HepG2 (cell line): ENCODE data around the gene ZNF561. TPM values are rescaled to one million over a fixed set of nuclear protein-coding genes. Genes with fewer than 3 reads are reported as not detected.
A peak's percentile ranks its signal among the peaks of the same experiment; 100 is the strongest.

Source experiments
- GABPA ChIP-seq, 2 experiments: IDR thresholded peaks; 2 replicates each; pipeline ENCODE4 v1.6.1; 2011 to 2016; ENCODE audit warnings: low read depth in 2 of 2, low read length in 1 of 2, missing biosample characterization in 1 of 2, missing genetic modification characterization in 1 of 2
- IKZF1 ChIP-seq: fragments of 450-650 bp; IDR thresholded peaks from 2 replicates; pipeline ENCODE4 v1.7.1; 2016
- IRF9 ChIP-seq: sonication (generic); formaldehyde crosslinking; IDR thresholded peaks from 2 replicates; pipeline ENCODE4 v1.8.0; 2022; ENCODE audit warnings: missing genetic modification reagents, mild to moderate bottlenecking, borderline replicate concordance
- KLF9 ChIP-seq: IDR thresholded peaks from 2 replicates; pipeline ENCODE4 v1.6.1; 2016; ENCODE audit warnings: low read depth
- RAD51 ChIP-seq: fragments of 450-650 bp; IDR thresholded peaks from 2 replicates; pipeline ENCODE4 v1.6.1; 2016; ENCODE audit warnings: borderline replicate concordance
- SRF ChIP-seq: IDR thresholded peaks from 2 replicates; pipeline ENCODE4 v1.6.1; 2011; ENCODE audit warnings: mild to moderate bottlenecking, low read depth, low read length, moderate library complexity
- SUZ12 ChIP-seq: fragments of 150-350 bp; IDR thresholded peaks from 2 replicates; pipeline ENCODE4 v1.6.1; 2014; ENCODE audit warnings: low read depth, low read length
- ZIK1 ChIP-seq: sonication (generic); formaldehyde crosslinking; IDR thresholded peaks from 2 replicates; pipeline ENCODE4 v1.5.0; 2020; ENCODE audit warnings: mild to moderate bottlenecking, low read depth, missing genetic modification reagents, borderline replicate concordance
- ZNF33B ChIP-seq: sonication (generic); formaldehyde crosslinking; IDR thresholded peaks from 2 replicates; pipeline ENCODE4 v1.5.1; 2020; ENCODE audit warnings: mild to moderate bottlenecking, missing genetic modification reagents
- ZNF670 ChIP-seq: sonication (generic); formaldehyde crosslinking; IDR thresholded peaks from 2 replicates; pipeline ENCODE4 v1.8.0; 2022; ENCODE audit warnings: mild to moderate bottlenecking, missing genetic modification reagents, borderline replicate concordance
- ZNF703 ChIP-seq: sonication (generic); formaldehyde crosslinking; IDR thresholded peaks from 2 replicates; pipeline ENCODE4 v1.5.1; 2020; ENCODE audit warnings: missing genetic modification reagents, mild to moderate bottlenecking, moderate library complexity, borderline replicate concordance
- ZNF776 ChIP-seq: sonication (generic); formaldehyde crosslinking; IDR thresholded peaks from 2 replicates; pipeline ENCODE4 v1.4.0; 2020; ENCODE audit warnings: mild to moderate bottlenecking, missing genetic modification reagents
- ZNF839 ChIP-seq: sonication (generic); formaldehyde crosslinking; IDR thresholded peaks from 2 replicates; pipeline ENCODE4 v1.4.0; 2020; ENCODE audit warnings: missing genetic modification reagents, mild to moderate bottlenecking, borderline replicate concordance
- polyA plus RNA-seq, 8 experiments: library from polyadenylated mRNA; depleted of rRNA in 3 of 8; stranded (reverse) in 7 of 8; unstranded in 1 of 8; fragments of >200 nt; fragmentation: Illumina TruSeq in 4 of 8; extraction: Trizol in 4 of 8; gene quantifications; 2 replicates each; pipeline versions ENCODE4 v1.2.1 to v1.2.3, GENCODE V29; 2011 to 2016; ENCODE audit warnings: low read depth in 4 of 8, missing spikeins in 1 of 8, mixed read lengths in 1 of 8; ENCODE audit not compliant: insufficient read depth in 1 of 8
- total RNA-seq, 5 experiments: library from RNA; depleted of rRNA; stranded (reverse); fragments of >200 nt; fragmentation: Illumina TruSeq; extraction: Trizol; gene quantifications; 2 replicates each; pipeline ENCODE4 v1.2.3, GENCODE V29; 2016; ENCODE audit warnings: low read depth in 1 of 5
- TF ChIP-seq, protein P1 (sequence below): sonication (generic); formaldehyde crosslinking; IDR thresholded peaks from 2 replicates; pipeline ENCODE4 v1.4.0; 2020; ENCODE audit warnings: missing genetic modification reagents
- TF ChIP-seq, protein P2 (sequence below): IDR thresholded peaks from 2 replicates; pipeline ENCODE4 v1.6.1; 2016
- TF ChIP-seq, protein P3 (sequence below): sonication (generic); formaldehyde crosslinking; IDR thresholded peaks from 2 replicates; pipeline ENCODE4 v1.4.0; 2020; ENCODE audit warnings: missing genetic modification reagents

The ZNF561 gene
- total and polyA plus RNA-seq, 2 of the 13 experiments (the other 11 are each of a cell fraction or from before 2014, with no cell fraction given) = 19.8 to 35.1 TPM

DNA sequence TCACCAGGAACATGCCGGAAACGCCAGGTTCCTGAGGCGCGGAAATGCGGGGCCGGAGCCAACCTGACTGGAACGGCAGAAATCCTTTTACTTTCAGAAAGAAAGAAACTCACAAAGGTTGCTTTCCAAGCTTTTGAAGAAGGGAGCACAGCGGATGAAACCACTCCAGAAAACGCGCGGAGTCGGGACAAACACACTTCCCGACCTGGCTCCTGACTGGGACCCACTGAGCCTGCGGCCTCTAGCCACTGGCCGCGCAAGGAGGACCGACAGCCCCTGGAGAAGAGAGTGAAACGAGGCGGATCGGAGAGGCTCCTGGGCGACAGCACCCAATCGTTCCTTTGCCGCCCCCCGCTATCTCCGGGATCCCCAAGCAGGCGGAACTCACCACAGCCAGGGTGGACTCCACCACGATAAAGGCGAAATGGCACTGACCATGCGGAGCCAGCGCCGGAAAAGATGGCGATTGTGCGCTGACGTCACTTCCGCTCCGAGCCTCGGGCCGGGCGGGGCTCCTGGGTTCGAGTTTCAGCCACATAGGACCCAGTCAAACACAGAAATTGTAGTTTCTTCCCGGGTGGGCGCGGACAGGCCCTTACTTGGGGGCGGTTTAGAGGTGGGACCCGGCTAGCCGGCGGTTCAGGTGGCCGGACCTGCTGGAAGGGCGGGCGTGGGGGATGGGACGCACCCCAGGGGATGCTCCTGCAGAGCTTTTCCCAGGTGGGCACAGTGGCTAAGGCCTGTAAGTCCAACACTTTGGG lies 36.8 kb downstream of the ZNF561 start, which contains the start of gene ZNF121 (continued):
- TF ChIP-seq, protein P1, sequence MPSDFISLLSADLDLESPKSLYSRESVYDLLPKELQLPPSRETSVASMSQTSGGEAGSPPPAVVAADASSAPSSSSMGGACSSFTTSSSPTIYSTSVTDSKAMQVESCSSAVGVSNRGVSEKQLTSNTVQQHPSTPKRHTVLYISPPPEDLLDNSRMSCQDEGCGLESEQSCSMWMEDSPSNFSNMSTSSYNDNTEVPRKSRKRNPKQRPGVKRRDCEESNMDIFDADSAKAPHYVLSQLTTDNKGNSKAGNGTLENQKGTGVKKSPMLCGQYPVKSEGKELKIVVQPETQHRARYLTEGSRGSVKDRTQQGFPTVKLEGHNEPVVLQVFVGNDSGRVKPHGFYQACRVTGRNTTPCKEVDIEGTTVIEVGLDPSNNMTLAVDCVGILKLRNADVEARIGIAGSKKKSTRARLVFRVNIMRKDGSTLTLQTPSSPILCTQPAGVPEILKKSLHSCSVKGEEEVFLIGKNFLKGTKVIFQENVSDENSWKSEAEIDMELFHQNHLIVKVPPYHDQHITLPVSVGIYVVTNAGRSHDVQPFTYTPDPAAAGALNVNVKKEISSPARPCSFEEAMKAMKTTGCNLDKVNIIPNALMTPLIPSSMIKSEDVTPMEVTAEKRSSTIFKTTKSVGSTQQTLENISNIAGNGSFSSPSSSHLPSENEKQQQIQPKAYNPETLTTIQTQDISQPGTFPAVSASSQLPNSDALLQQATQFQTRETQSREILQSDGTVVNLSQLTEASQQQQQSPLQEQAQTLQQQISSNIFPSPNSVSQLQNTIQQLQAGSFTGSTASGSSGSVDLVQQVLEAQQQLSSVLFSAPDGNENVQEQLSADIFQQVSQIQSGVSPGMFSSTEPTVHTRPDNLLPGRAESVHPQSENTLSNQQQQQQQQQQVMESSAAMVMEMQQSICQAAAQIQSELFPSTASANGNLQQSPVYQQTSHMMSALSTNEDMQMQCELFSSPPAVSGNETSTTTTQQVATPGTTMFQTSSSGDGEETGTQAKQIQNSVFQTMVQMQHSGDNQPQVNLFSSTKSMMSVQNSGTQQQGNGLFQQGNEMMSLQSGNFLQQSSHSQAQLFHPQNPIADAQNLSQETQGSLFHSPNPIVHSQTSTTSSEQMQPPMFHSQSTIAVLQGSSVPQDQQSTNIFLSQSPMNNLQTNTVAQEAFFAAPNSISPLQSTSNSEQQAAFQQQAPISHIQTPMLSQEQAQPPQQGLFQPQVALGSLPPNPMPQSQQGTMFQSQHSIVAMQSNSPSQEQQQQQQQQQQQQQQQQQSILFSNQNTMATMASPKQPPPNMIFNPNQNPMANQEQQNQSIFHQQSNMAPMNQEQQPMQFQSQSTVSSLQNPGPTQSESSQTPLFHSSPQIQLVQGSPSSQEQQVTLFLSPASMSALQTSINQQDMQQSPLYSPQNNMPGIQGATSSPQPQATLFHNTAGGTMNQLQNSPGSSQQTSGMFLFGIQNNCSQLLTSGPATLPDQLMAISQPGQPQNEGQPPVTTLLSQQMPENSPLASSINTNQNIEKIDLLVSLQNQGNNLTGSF (CRISPR knock-in tag) = 0 out of 2 replicates have a peak, but pooled peaks have one; percentile 25
- TF ChIP-seq SRF (no peak), IKZF1 (no peak), KLF9 (CRISPR knock-in tag) (no peak), ZNF839 (CRISPR knock-in tag) (no peak), ZNF670 (CRISPR knock-in tag) (no peak; the same call in 1 of the 2 replicates), IRF9 (peak; percentile 62; the same call in 1 of the 2 replicates), ZNF33B (0 out of 2 replicates have a peak, but pooled peaks have one; percentile 36), ZNF776 (peak; percentile 68; the same call in 1 of the 2 replicates), SUZ12 (no peak), RAD51 (no peak), ZIK1 (CRISPR knock-in tag) (peak; percentile 62; the same call in 1 of the 2 replicates), GABPA (IDR thresholded peaks at IDR 0.05; ENCODE audit: low read depth, low read length) (peak; percentile 89), GABPA (CRISPR knock-in tag; IDR thresholded peaks at IDR 0.05; ENCODE audit: low read depth) (peak; percentile 99), ZNF703 (CRISPR knock-in tag) (peak; percentile 31; the same call in 1 of the 2 replicates)
- TF ChIP-seq, protein P2, sequence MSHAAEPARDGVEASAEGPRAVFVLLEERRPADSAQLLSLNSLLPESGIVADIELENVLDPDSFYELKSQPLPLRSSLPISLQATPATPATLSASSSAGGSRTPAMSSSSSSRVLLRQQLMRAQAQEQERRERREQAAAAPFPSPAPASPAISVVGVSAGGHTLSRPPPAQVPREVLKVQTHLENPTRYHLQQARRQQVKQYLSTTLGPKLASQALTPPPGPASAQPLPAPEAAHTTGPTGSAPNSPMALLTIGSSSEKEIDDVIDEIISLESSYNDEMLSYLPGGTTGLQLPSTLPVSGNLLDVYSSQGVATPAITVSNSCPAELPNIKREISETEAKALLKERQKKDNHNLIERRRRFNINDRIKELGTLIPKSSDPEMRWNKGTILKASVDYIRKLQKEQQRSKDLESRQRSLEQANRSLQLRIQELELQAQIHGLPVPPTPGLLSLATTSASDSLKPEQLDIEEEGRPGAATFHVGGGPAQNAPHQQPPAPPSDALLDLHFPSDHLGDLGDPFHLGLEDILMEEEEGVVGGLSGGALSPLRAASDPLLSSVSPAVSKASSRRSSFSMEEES (CRISPR knock-in tag) = peak; percentile 18; the same call in 1 of the 2 replicates
- TF ChIP-seq, protein P3, sequence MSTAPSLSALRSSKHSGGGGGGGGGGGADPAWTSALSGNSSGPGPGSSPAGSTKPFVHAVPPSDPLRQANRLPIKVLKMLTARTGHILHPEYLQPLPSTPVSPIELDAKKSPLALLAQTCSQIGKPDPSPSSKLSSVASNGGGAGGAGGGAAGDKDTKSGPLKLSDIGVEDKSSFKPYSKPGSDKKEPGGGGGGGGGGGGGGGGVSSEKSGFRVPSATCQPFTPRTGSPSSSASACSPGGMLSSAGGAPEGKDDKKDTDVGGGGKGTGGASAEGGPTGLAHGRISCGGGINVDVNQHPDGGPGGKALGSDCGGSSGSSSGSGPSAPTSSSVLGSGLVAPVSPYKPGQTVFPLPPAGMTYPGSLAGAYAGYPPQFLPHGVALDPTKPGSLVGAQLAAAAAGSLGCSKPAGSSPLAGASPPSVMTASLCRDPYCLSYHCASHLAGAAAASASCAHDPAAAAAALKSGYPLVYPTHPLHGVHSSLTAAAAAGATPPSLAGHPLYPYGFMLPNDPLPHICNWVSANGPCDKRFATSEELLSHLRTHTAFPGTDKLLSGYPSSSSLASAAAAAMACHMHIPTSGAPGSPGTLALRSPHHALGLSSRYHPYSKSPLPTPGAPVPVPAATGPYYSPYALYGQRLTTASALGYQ (CRISPR knock-in tag) = peak; percentile 76
